Osteocyte (in vitro differentiated cells): ENCODE data around the gene TAS2R16. TPM values are rescaled to one million over a fixed set of nuclear protein-coding genes. Genes with fewer than 3 reads are reported as not detected.

Experiments used
- DNase-seq: peaks from one replicate; pipeline ENCODE4 v3.0.0; 2021; ENCODE audit warnings: mixed read lengths; ENCODE audit not compliant: unreplicated experiment; ENCODE audit errors: extremely low spot score
- H3K27ac Mint-ChIP-seq: one replicate; pipeline ENCODE4 v1.8.0; 2021; ENCODE audit warnings: mild to moderate bottlenecking, mixed read lengths; ENCODE audit not compliant: unreplicated experiment
- H3K27me3 Mint-ChIP-seq: one replicate; pipeline ENCODE4 v1.8.0; 2021; ENCODE audit warnings: mixed read lengths; ENCODE audit not compliant: unreplicated experiment
- H3K36me3 Mint-ChIP-seq: one replicate; pipeline ENCODE4 v1.8.0; 2021; ENCODE audit warnings: mixed read lengths; ENCODE audit not compliant: unreplicated experiment
- H3K4me1 Mint-ChIP-seq: one replicate; pipeline ENCODE4 v1.8.0; 2021; ENCODE audit warnings: mixed read lengths; ENCODE audit not compliant: unreplicated experiment
- H3K4me3 Mint-ChIP-seq: one replicate; pipeline ENCODE4 v1.8.0; 2021; ENCODE audit warnings: mild to moderate bottlenecking, moderate library complexity, mixed read lengths; ENCODE audit not compliant: unreplicated experiment
- H3K9me3 Mint-ChIP-seq: one replicate; pipeline ENCODE4 v1.8.0; 2021; ENCODE audit warnings: mixed read lengths; ENCODE audit not compliant: unreplicated experiment
- CTCF ChIP-seq: fragments of 200-600 bp; sonication (generic); IDR thresholded peaks from 2 replicates; pipeline ENCODE4 v1.5.0; 2021; ENCODE audit warnings: antibody characterized with exemption, mild to moderate bottlenecking, moderate library complexity
- long read RNA-seq: library from polyadenylated mRNA; unstranded; transcript quantifications from one replicate; pipeline ENCODE4 v2.0.0, GENCODE V29; 2021
- total RNA-seq: library from RNA; stranded (reverse); gene quantifications from 2 replicates; pipeline ENCODE4 v1.2.1, GENCODE V29; 2021

The TAS2R16 gene, protein sequence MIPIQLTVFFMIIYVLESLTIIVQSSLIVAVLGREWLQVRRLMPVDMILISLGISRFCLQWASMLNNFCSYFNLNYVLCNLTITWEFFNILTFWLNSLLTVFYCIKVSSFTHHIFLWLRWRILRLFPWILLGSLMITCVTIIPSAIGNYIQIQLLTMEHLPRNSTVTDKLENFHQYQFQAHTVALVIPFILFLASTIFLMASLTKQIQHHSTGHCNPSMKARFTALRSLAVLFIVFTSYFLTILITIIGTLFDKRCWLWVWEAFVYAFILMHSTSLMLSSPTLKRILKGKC
- total RNA-seq: not detected in 2 replicates
- long read RNA-seq: 0 reads

- Mint-ChIP-seq H3K4me1 (no peaks in the 10 kb centered on the region), H3K4me3 (no peak within 1 kb of the TSS), H3K36me3 (no peaks in the 10 kb centered on the region)
Observed at GRCh38 chr7:122995600-122995999, at the start of gene TAS2R16. Gene TAS2R16, minus strand, starts transcription at chr7:122995700. Its CDS starts 66 bp downstream, at chr7:122995634.

DNA sequence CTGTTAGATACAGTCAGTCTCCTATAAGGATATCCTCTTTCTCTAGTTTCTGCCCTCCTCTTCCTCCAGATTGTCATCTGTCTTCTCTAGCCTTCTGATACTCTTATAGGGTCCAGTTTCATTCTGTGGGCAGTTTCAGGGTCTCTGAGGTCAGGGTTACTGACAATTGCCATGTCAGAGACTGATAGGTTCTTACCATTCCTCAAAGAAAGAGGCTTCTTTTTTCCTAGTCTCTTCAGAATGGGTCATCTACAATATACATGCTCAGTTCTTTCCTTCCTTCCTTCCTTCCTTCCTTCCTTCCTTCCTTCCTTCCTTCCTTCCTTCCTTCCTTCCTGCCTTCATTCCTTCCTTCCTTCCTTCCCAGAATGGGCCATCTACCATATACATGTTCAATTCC lies 48.1 kb upstream of the TAS2R16 start:
- no peak overlapping the region for H3K4me3 Mint-ChIP-seq
- no peaks in the 10 kb centered on the region for H3K36me3 Mint-ChIP-seq
- no peak for TF ChIP-seq CTCF
- H3K27me3 Mint-ChIP-seq: no peaks in the 10 kb centered on the region
- peaks cover 28% of the 10 kb centered on the region for H3K9me3 Mint-ChIP-seq
- H3K4me1 Mint-ChIP-seq: no peaks in the 10 kb centered on the region
- no peak for DNase-seq
- no peak overlapping the region for H3K27ac Mint-ChIP-seq

More at GRCh38 chr7:122995600-122995999, at the start of gene TAS2R16:
- no peak within 1 kb of the TSS for H3K27ac Mint-ChIP-seq
- peaks cover 3% of the 10 kb centered on the region for H3K9me3 Mint-ChIP-seq
- TF ChIP-seq CTCF: no peak
- DNase-seq: no peak
- no peaks in the 10 kb centered on the region for H3K27me3 Mint-ChIP-seq

DNA sequence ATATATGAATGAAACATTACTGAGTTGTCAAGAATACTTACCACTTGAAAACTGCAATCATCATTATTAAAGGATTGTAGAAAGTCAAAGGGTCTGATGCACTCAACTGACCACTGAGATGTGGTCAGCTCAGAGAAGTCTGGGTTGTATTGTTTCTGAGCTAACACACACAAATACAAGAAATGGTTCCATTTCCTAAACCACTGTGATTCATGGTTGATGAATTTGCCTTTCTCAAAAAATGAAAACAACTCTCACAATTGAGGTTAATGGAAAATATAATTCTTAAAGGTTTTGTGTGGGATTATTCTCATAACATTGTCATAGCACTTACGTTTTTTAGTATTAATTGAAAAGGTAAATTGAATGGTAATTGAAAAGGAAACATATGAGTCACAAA lies 45.6 kb upstream of the TAS2R16 start:
- no peak for DNase-seq
- Mint-ChIP-seq H3K27me3 (no peaks in the 10 kb centered on the region), H3K4me3 (no peak overlapping the region), H3K9me3 (peaks cover 18% of the 10 kb centered on the region), H3K27ac (no peak overlapping the region), H3K4me1 (no peaks in the 10 kb centered on the region), H3K36me3 (no peaks in the 10 kb centered on the region)
- no peak for TF ChIP-seq CTCF

GRCh38 chr7:123039269-123039668 lies 43.8 kb upstream of the TAS2R16 start:
- no peak for TF ChIP-seq CTCF
- no peaks in the 10 kb centered on the region for H3K4me1 Mint-ChIP-seq
- no peak overlapping the region for H3K27ac Mint-ChIP-seq
- no peaks in the 10 kb centered on the region for H3K27me3 Mint-ChIP-seq
- H3K36me3 Mint-ChIP-seq: no peaks in the 10 kb centered on the region
- no peak overlapping the region for H3K4me3 Mint-ChIP-seq
- peaks cover 15% of the 10 kb centered on the region for H3K9me3 Mint-ChIP-seq
- no peak for DNase-seq

GRCh38 chr7:123034106-123034505 lies 38.6 kb upstream of the TAS2R16 start:
- H3K9me3 Mint-ChIP-seq: peaks cover 31% of the 10 kb centered on the region
- no peak overlapping the region for H3K27ac Mint-ChIP-seq
- no peak for DNase-seq
- H3K4me1 Mint-ChIP-seq: no peaks in the 10 kb centered on the region
- no peaks in the 10 kb centered on the region for H3K36me3 Mint-ChIP-seq
- H3K4me3 Mint-ChIP-seq: no peak overlapping the region
- TF ChIP-seq CTCF: no peak
- no peaks in the 10 kb centered on the region for H3K27me3 Mint-ChIP-seq
